Kidney glomerular epithelial cell (primary cell): Measurements from ENCODE around the gene WDFY3.

Experiments
- DNase-seq: peaks from one replicate; lab custom pipeline; 2025; lab: John Stamatoyannopoulos, UW

The WDFY3 gene

DNA sequence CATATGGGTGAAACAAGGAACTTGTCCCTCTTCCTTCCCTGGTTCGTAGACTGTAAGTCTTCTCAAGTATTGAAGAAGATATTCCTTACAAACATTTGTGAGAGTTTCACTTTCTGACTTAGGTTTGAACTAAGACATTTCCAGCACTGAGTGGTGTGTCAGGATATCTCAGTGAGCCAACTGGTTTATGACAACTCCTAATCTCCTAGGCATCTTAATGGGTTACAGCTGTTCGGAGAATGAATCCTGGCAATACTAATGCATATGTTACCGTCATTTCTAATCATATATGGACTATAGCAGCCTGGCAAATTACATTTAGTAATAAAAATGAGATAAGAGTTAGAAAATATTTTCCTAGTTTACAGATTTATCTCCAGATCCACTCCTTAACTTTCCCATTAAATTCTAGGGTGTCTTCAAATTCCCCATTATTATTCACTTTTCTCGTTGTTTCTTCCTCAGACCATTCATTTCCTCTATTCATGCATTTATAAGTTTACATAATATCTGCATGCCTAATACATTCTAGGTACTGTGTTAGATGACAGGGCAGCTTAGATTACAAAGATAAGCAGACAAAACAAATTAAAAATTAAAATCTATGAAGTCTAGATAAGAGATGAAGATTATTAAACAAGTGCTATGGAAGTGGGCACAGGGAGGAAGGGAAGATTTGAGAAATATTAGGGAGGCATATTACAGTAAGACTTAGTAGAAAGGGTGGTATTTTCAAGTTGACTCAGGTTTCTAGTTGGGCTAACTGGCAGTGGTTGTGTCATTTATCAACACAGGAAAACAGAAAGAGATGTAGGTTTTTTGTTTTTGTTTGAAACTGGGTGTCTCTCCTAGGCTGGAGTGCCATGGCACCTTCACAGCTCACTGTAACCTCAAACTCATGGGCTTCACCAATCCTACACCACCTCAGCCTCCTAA lies 173.9 kb downstream of the WDFY3 start:
- no peak for DNase-seq

- DNase-seq, result no peak
Observed at GRCh38 chr4:84790769-84791565, 175.5 kb downstream of the WDFY3 start.

DNA sequence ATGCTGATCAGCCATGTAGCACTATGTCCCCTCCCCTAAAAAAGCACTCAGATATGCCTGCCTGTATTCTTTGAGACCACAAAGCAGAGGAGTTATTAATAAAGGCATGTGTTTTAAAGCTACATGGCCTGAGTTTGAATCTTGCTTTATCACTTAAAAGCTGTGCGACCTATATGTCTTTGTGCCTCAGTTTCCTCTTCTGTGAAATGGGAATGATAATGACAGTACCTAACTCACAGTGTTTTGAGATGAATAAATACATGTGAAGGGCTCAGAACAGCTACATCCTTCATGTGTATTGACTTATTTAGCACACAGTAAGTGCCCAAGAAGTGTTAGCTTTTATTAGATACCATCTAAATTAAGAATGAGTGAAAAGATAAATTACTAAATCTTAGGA lies 180.0 kb downstream of the WDFY3 start:
- DNase-seq, result no peak

GRCh38 chr4:84782517-84782916 lies 184.0 kb downstream of the WDFY3 start:
- no peak for DNase-seq

GRCh38 chr4:84780719-84781118 lies 185.8 kb downstream of the WDFY3 start:
- DNase-seq, result no peak

GRCh38 chr4:84778041-84778440 lies 188.4 kb downstream of the WDFY3 start:
- no peak for DNase-seq

- DNase-seq, result no peak
Observed at GRCh38 chr4:84767168-84767567, 199.3 kb downstream of the WDFY3 start.

DNA sequence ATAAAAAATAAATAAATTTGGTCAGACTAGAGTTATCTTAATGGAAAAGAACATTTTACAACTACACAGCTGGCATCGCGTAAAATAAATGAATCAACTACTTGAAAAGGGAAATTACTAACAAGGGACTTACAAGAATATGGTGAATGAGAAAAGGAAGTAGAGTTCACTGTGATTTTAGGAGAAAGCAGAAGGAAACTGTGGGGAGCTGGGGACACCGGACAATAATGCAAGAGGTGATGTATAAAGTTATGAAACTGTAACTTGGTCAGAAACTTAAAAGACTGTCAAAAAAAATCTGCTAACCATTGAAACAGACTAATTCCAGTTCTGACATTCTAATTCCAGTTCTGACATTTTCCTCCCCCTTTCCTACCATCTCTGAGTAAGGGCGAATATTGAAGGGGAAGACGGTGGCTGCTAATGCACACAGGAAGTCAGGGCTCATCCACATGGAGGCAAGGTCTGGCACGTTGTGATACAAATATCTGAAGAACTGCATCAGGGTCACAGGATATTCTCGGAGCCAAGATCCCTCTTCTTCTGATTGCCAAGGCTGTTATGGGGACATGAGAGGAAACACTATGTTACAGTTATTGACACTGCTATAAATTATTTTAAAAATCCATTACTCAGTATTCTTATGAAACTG lies 213.0 kb downstream of the WDFY3 start:
- DNase-seq, result no peak

GRCh38 chr4:84751707-84752106 lies 214.8 kb downstream of the WDFY3 start:
- no peak for DNase-seq

GRCh38 chr4:84750960-84751283 lies 215.6 kb downstream of the WDFY3 start:
- no peak for DNase-seq

GRCh38 chr4:84750260-84750959 lies 216.1 kb downstream of the WDFY3 start:
- DNase-seq, result peak; percentile 58

DNA sequence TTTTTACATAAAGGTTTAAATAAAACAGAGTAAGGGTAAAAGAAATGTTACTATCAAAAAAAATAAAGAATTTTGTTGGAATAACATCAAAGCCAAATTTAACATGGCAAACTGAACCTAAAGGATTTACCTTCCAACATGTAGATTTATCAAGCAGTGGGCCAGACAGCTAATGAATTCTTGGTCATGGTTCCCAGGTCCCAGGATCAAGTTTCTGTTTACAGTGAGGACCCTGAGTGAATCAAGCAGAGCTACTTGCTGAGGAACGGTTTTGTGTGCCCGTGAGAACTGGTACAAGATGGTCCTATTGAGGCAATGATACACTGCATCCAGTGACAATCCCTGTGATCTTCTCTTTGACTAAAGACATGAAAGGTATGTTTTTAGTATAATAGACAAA lies 226.4 kb downstream of the WDFY3 start:
- no peak for DNase-seq

DNA sequence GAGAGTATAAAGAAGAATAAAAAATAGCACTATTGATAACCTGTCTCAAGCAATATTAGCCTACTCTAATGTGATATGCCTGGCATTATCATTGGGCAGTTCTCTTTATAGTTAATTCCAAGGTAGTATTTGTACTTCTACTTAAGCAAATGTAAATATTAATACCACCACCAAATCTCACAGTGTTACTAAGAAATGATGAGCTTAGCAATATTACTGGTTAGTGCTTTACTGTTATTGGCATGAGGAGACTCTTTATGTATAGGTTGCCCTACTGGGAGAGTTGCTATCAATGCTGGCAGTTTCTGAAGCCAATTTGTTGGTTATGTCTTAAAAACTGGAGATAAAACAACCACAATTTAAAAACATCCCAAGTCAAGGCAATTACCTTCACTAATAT lies 227.9 kb downstream of the WDFY3 start:
- DNase-seq, result no peak

- DNase-seq, result no peak
Observed at GRCh38 chr4:84737656-84738055, 228.8 kb downstream of the WDFY3 start.

DNA sequence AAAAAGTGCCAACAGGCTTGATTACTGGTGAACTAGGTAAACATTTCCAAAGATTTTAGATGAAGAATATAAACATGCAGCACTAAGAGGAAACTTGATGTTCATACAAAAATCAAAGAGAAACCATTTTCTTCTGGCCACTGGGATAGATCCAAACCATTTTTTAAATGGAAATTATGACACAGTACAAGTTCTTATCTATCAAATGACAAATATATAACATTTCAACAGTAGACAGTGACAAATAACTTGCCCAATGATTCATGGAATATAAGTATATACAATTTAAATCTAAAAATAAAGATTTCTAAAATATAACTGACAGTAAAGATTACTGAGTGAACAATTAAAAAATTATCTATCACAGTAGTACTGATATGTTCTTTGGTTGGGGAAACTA lies 232.5 kb downstream of the WDFY3 start:
- DNase-seq, result no peak

DNA sequence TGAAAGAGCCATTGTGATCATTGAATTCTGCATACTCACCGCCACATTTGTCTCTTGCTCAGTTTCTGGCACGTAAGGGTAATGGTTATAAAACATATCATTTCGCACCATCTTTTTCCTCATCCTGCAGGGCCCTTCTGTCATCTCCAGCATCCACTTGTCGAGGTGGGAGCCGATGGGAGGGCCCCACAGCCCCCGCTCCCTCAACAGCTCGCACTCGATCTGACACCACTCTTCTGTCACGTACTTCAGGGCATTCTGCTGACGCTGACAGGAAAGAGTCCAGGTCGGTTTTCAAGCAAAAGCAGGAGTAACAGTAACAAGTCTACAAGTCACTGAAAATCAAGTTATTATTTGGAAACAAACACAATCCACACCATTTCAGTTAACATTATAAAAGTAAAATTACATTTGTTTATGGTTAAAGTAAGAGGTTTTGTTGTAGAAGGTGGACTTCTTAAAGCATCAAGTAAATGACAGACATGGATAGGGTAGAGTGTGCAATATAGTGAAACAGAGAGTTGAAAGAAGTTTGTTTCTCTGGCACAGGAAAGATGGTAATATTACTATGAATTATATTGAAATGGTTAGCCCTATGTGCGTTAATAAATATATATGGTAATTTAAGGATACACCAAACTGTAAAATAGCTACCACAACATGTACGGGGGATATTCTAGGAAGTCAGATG lies 233.0 kb downstream of the WDFY3 start:
- no peak for DNase-seq

DNA sequence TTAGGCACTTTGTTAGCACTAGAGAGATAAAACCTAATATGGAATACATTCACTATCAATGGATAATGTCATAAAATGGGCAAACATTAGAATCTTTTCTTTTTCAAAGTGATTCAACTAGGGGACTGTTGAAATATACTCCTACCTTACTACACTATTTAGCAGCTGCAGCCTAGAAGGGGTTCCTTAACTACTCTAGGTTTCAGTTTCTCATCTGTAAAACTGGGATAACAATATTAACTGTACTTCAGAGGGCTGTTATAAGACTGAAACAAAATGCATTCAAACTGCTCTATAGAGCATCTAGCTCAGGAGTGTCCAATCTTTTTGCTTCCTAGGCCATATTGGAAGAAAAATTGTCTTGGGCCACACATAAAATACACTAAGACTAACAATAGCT lies 236.1 kb downstream of the WDFY3 start:
- no peak for DNase-seq

DNA sequence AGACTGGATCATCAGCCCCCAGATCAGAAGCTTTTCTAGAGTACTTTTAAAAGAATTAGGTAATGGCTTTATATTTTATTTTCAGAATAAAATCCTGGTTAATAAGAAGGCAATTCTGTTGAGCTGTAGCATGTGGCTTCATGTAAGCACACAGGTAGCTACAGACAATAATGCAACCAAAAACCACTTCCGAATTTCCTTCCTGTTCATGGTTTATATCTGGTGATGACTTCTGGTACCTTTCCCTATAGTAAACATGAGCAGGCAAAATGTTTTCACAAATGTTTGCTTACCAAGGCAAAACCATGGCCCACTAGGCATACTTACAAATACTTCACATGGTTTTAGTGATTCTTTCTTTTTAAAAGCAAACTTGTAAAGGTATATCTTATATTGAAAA lies 239.0 kb downstream of the WDFY3 start:
- DNase-seq, result no peak

- DNase-seq, result no peak
Observed at GRCh38 chr4:84726356-84726755, 240.1 kb downstream of the WDFY3 start.

DNA sequence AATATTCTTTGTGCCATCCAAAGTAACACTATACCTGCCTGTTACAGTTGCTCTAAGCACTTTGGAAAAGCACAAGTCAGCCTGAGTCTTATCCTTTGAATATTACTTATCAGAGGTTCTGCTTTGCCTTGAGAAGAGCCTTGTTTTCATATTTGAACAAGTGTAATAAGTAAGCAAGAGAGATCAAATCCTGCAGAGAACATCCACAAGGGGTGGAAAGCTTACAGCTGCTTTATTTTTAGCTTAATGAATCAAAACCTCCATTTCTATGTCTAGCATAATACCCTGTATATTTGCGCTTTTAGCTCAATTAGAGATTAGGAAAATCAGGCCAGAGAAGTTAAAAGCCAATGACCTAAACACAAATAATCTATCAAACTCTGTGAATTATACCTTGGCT lies 243.8 kb downstream of the WDFY3 start:
- DNase-seq, result no peak

- DNase-seq, result no peak
Observed at GRCh38 chr4:84719115-84719514, 247.4 kb downstream of the WDFY3 start.

GRCh38 chr4:84718699-84719098 lies 247.8 kb downstream of the WDFY3 start:
- DNase-seq, result no peak
